Panc1 (cell line): Measurements from ENCODE around the gene EFTUD2. TPM values are rescaled to one million over a fixed set of nuclear protein-coding genes. Genes with fewer than 3 reads are reported as not detected.

ENCODE experiments used
- ATAC-seq: fragments of 200-7000 bp; cut with Tn5 transposase; 2 replicates; pipeline ENCODE4 v1.9.1; 2020; ENCODE audit warnings: mild to moderate bottlenecking, moderate library complexity
- BruUV-seq: library from RNA; stranded (reverse); fragments of 400-500 nt; replicated peaks from 2 replicates; lab custom pipeline; 2021; lab: Mats Ljungman, UMichigan
- CTCF ChIA-PET: fragments of 300-600 bp; sonication (Branson Sonifier 250); formaldehyde crosslinking; loops from one replicate; lab custom pipeline; 2022; ENCODE audit warnings: antibody characterized with exemption; lab: Charles Lee
- POLR2A ChIA-PET: fragments of 300-600 bp; sonication (Branson Sonifier 250); formaldehyde crosslinking; loops from one replicate; lab custom pipeline; 2022; ENCODE audit warnings: antibody characterized with exemption; lab: Charles Lee
- DNase-seq: peaks from one replicate; pipeline ENCODE4 v3.0.0-alpha.2; 2010; ENCODE audit warnings: low read depth, low spot score
- H3K27ac ChIP-seq: 2 replicates; pipeline ENCODE4 v1.5.1; 2011; ENCODE audit warnings: mild to moderate bottlenecking, low read length, inconsistent platforms
- H3K27me3 ChIP-seq: fragments of 200-500 bp; sonication (Bioruptor generic); 2 replicates; pipeline ENCODE4 v1.6.0; 2014; ENCODE audit warnings: low read length, inconsistent platforms; ENCODE audit not compliant: control insufficient read depth, insufficient read depth
- H3K36me3 ChIP-seq: fragments of 200-500 bp; sonication (Bioruptor generic); 2 replicates; pipeline ENCODE4 v1.5.1; 2014; ENCODE audit warnings: inconsistent platforms, mild to moderate bottlenecking, low read length, moderate library complexity; ENCODE audit not compliant: control insufficient read depth, insufficient read depth
- H3K4me1 ChIP-seq: 2 replicates; pipeline ENCODE4 v1.5.1; 2011; ENCODE audit warnings: inconsistent platforms, mild to moderate bottlenecking, low read length, moderate library complexity; ENCODE audit not compliant: control insufficient read depth, insufficient read depth
- H3K4me3 ChIP-seq, 2 experiments: 2 replicates each; pipeline ENCODE4 v1.5.1; 2011 to 2012; ENCODE audit warnings: low read depth in 2 of 2, low read length in 2 of 2, mild to moderate bottlenecking in 2 of 2, inconsistent platforms in 1 of 2, moderate library complexity in 1 of 2
- H3K9me3 ChIP-seq: fragments of 200-500 bp; sonication (Bioruptor generic); 2 replicates; pipeline ENCODE4 v1.5.1; 2014; ENCODE audit warnings: low read depth, mild to moderate bottlenecking, inconsistent platforms, low read length, moderate library complexity; ENCODE audit not compliant: control insufficient read depth, insufficient read depth
- CTCF ChIP-seq: fragments of 450-650 bp; IDR thresholded peaks from 2 replicates; pipeline ENCODE4 v1.5.1; 2017; ENCODE audit warnings: mild to moderate bottlenecking
- POLR2AphosphoS5 ChIP-seq: IDR thresholded peaks from 2 replicates; pipeline ENCODE4 v1.6.1; 2012; ENCODE audit warnings: mild to moderate bottlenecking, low read depth, low read length, moderate library complexity
- REST ChIP-seq, 2 experiments: IDR thresholded peaks; 2 replicates each; pipeline ENCODE4 v1.6.1; 2011 to 2012; ENCODE audit warnings: low read depth in 2 of 2, control low read depth in 1 of 2, low read length in 1 of 2, mild to moderate bottlenecking in 1 of 2, moderate library complexity in 1 of 2; ENCODE audit not compliant: insufficient read depth in 1 of 2
- SIN3A ChIP-seq: IDR thresholded peaks from 2 replicates; pipeline ENCODE4 v1.6.1; 2012; ENCODE audit warnings: low read depth, mild to moderate bottlenecking, low read length, moderate library complexity, borderline replicate concordance; ENCODE audit not compliant: insufficient read depth
- TCF7L2 ChIP-seq: IDR thresholded peaks from 2 replicates; pipeline ENCODE4 v1.6.1; 2011; ENCODE audit warnings: mild to moderate bottlenecking, low read depth, low read length, inconsistent platforms
- in situ Hi-C: cut with HindIII; loops from 2 replicates; pipeline ENCODE4 v1.10.0; 2016; ENCODE audit warnings: low sequenced_read_pairs, low pct_unique_long_range_greater_than_20kb
- intact Hi-C: fragments of 100-400 bp; cut with micrococcal nuclease; formaldehyde crosslinking; loops from one replicate; pipeline ENCODE4 v1.10.0; 2022; ENCODE audit not compliant: unreplicated experiment
- total RNA-seq: library from RNA; stranded (reverse); gene quantifications from one replicate; pipeline ENCODE4 v1.2.1, GENCODE V29; 2021; ENCODE audit not compliant: unreplicated experiment

The EFTUD2 gene
- total RNA-seq, 1 experiment from 2014 or later, result 98.0 TPM

GRCh38 chr17:44919885-44920564 is 20.8 kb upstream of the EFTUD2 start:
- DNase-seq (no peak), ATAC-seq (peak; percentile 93)
- POLR2A ChIA-PET, result interaction anchor here (0.5 kb wide), 1 partner anchor 332 kb away, joined by 5 read pairs; no protein-coding TSS in a partner anchor
- CTCF ChIA-PET, result interaction anchor here (0.6 to 2.4 kb wide), 4 partner anchors 36 to 101 kb away, joined by 3 to 15 read pairs (median 6); no protein-coding TSS in a partner anchor
- intact Hi-C loops, result loop anchor here (1.0 kb wide), 1 partner anchor 102 kb away; no protein-coding TSS in a partner anchor
- no peaks in the 10 kb centered on the region for H3K4me1 ChIP-seq
- BruUV-seq, result no TSS peak
- no peak overlapping the region for H3K4me3 ChIP-seq
- TF ChIP-seq SIN3A, result no peak
- no peak for TF ChIP-seq POLR2AphosphoS5
- no peak for TF ChIP-seq TCF7L2
- peak; percentile 85 for TF ChIP-seq CTCF
- no peak for TF ChIP-seq REST (IDR thresholded peaks at IDR 0.05; ENCODE audit: insufficient read depth in 1 of 2, low read depth in 2 of 2, low read length in 1 of 2)
- H3K27me3 ChIP-seq, result no peaks in the 10 kb centered on the region
- in situ Hi-C loops, result no loop called here
- no peaks in the 10 kb centered on the region for H3K9me3 ChIP-seq
- no peaks in the 10 kb centered on the region for H3K36me3 ChIP-seq
- no peak overlapping the region for H3K27ac ChIP-seq

GRCh38 chr17:44919411-44919810 is 20.2 kb upstream of the EFTUD2 start:
- no TSS peak for BruUV-seq
- CTCF ChIA-PET, result interaction anchor here (1.0 to 2.4 kb wide), 2 partner anchors 20 to 102 kb away, joined by 4 to 15 read pairs; partner anchors contain the start of gene EFTUD2
- H3K4me3 ChIP-seq, result no peak overlapping the region
- intact Hi-C loops, result no loop called here
- in situ Hi-C loops, result no loop called here
- H3K36me3 ChIP-seq, result no peaks in the 10 kb centered on the region
- no peaks in the 10 kb centered on the region for H3K4me1 ChIP-seq
- no peak for DNase-seq
- H3K27me3 ChIP-seq, result no peaks in the 10 kb centered on the region
- no peak for TF ChIP-seq SIN3A
- no peak for TF ChIP-seq CTCF
- no peak for TF ChIP-seq REST (IDR thresholded peaks at IDR 0.05; ENCODE audit: insufficient read depth in 1 of 2, low read depth in 2 of 2, low read length in 1 of 2)
- TF ChIP-seq POLR2AphosphoS5, result no peak
- no peak for TF ChIP-seq TCF7L2
- H3K27ac ChIP-seq, result no peak overlapping the region
- POLR2A ChIA-PET, result no interaction called here
- ATAC-seq, result 0 out of 2 replicates have a peak, but pooled peaks have one; percentile 2
- H3K9me3 ChIP-seq, result no peaks in the 10 kb centered on the region
